ENCODE results near the gene DLX3. TPM values are rescaled to one million over a fixed set of nuclear protein-coding genes. Genes with fewer than 3 reads are reported as not detected.
A peak's percentile ranks its signal among the peaks of the same experiment; 100 is the strongest.

The DLX3 gene
- polyA plus RNA-seq, 1 donor = 0.31 TPM

DNA sequence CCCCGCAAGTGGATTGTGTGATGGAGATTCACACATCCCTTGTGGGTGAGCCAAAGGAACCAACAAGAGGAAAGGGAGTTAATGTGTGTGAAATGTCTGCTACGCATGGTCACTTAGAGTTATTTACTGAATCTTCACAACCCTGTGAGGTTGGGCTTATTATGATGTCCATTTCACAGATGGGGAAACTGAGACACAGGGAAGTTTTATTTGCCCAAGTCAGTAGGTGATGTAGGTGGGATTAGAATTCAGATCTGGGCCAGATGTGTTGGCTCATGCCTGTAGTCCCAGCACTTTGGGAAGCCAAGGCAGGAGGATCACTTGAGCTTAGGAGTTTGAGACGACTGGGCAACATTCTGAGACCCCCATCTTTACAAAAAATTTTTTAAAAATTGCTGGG, 37.7 kb downstream of the DLX3 start:
- DNase-seq = no peak

DNA sequence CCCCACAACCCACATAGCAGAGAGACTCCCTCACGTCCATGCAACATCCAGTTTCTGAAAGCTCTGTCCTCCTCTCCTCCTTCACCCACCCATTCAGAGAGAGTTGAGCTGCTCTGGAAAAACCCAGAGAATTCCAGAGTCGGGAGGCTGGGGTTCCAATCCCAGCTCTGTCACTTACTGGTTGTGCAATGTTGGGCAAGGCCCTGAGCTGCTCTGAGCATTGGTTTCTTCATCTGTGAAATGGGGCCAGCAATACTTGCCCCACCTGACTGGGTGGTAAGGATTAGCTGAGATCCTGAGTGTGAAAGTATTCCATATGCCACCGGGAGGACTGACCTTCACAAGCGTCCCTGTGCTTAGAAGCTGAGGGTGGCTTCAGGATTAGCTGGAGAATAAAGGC, 38.2 kb downstream of the DLX3 start:
- no peak for DNase-seq

DNA sequence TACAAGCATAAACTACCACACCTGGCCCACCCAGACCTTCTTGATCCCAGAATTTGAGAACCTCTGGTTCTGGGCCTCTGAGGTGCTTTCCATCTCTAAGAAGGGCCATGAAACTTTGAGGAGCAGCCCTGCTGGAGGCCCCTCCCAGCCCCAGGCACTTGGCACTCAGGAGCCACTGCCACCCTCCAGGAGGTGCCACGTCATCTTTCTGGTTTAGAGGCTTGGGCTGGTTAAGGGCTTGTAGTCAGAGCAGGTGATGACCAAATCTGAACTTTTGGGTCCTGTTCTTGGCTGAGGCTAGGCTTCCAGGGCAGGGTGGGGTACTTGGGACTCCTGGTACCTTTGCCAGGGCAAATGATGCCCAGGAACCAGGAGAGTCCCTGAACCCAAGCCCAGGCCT, 39.9 kb downstream of the DLX3 start:
- no peak for DNase-seq

DNA sequence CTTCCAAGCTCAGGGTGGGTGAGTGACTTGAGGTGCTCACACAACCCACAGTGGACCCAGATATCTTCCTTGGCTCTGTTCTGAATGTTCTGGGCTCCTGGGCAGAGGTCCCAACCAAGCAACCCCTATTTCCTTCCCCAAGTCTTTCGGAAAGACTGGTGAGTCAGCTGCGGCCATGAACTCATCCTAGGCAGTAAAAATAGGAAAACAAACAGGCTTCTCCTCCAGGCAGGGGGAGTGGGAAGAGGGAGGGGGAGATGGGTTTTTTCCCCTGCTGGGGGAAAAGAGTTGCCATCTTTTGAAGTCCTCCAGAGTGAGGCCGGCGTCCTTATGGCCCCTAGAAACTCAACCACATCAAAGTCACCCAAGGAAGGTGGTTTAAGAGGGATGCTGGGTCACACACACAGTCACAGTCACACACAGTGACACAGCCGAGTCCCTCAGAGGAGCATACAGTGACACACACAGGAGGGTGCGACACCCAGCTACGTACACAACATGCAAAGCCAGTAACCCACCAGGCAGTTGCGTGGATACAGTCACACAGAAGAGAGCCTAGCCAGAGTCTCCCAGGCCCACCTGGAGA, 42.0 kb downstream of the DLX3 start:
- DNase-seq = no peak

DNA sequence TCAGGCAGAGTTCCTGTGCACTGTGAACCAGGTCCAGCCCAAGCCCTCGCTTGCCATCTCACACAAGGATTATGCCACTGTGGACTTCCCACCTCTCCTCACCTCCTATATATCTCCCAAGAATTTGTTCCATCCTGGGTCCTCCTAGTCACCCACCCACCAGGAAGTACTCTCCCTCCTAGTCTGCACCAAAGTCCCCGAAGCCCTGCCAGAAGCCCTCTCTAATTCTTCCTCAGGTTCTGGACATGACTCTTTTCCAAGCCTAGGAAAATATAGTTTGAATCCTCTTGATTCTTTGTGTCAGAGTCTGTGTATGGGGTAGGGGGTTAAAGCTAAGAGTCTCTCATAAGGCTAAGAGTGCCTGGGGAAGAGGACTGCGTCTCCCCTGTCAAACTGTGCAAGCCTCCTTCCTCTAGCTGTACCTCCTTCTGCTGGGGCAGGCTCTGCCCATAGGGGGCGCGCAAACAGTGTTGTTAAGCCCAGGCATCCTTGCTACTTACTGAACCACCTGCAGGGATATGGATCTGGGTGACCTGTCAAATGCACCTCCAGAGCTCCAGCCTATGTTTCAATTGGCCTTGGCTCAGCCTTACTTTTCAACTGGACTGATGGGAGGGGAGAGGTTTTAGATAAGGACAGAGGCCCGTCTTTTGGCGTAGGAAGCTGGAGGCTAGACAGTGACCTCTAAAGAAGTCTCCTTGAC, 42.7 kb downstream of the DLX3 start:
- DNase-seq = peak; percentile 36

DNA sequence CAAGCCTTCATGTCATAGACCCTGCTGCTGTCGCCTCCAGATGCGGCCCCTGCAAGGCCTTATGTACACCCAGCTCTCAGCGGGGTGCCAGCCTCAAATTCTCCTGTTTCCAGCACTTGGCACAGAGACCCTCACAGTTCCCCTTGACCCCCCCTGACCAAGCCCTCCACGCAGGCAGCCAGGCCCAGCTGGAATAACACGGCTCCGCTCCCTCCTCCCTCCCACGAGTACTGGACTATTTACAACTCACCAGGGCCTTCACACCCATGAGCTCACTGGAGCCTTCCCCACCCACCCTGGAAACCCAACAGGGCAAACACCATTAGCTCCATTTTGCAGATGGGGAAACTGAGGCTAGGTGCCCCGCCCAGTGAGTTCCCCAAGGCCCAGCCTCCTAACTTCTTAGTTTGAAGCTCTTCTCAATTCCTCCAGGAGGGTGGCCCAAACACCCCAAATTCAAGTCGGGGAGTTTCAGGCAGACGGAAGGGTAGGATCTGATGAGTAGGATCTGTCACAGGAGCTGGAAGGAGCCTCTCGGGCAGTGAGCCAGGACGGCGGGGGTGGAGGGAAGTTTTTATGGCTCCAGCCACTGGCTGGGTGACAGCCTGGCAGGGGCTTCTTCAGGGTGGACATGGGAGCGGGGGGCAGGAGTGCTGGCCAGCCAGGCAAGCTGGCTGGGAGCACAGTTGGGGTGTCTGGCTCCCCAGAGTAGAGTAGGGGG, 43.5 kb downstream of the DLX3 start:
- peak; percentile 9 for DNase-seq

DNA sequence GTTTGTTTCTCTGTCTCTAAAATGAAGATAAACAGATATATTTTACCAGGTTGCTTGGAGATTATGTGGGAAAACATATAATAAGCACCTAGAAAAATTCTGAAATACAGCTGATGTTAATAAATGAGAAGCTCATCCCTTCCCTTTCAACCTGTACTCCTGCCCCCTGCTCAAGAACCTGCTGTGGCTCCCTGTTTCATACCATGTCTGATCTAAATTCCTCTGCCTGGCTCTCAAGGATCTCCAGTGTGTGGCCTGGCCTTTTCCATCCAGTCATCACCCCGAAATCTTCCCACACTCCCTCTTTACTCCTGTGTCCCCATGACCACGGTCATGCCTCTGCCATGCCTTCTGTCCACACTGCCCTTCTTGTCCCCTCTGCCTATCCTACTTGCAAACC, 45.4 kb downstream of the DLX3 start:
- DNase-seq = no peak

DNA sequence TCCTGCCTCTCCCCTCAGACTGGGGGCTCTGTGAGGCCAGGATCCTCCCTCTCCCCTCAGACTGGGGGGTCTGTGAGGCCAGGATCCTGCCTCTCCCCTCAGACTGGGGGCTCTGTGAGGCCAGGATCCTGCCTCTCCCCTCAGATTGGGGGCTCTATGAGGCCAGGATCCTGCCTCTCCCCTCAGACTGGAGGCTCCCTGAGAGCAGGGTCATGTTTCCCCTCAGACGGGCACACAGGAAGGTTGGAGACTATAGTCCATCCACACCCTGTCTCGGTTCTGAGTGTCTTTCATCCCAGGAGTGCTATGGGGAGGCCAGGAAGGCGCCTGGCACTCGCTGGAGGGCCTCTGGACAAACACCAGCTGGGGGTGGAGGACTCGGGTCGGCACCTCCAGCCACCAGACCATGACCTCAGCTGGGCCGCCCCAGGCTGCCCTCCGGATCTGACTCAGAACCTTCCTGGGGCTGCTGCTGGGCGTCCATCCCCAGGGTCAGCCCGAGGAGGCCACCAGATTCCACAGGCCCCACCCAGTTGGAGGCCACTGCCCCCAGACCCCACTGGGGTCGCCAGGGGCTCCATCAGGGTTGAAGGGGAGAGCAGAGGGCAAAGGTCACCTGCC, 48.0 kb downstream of the DLX3 start:
- no peak for DNase-seq

DNA sequence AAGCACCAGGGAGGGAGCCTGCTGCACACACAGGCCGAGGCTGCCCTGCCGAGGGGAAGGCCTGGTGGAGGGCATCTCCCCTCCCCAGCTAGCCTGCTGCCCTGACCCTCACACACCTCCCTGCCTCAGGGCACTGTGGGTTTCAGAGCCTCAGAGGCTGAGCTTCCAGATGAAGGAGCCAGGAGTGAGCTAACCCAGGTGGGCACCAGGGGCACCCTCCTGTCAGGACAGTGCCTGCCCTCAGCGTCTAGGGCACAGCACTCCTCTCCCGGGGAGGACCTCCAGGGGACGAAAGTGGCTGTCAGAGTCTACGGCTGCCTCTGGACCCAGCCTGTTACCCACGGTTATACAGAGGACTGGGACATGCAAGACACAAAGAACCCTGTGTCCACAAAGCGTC, 48.8 kb downstream of the DLX3 start:
- no peak for DNase-seq

DNA sequence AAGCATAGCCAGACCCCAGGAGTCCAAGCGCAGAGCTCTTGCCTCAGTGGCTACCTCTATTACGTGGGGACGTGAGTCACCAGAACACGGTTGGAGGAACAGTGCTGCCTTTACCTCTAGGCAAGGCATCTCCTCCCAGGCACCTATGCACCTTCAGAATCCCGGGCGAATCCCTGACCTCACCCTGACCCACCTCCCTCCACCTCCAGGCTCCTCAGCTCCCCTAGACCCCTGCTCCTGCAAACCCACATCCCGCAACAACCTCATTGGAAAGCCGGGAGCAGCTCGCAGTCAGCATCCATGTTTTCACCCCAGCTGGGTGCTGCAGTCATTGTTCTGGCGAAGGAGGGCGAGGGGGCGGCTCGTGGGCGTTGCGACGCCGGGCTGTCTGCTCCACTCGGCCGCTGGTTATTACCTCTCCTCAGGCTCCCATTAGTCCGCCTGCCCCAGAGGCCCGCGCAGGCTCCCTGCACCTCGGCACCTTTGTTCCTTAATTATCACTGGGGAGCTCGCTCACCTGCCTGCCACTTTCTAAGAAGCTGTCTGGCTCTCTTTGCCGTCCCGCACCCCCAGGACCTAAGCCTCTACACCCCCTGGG, 50.7 kb downstream of the DLX3 start:
- DNase-seq = no peak

DNA sequence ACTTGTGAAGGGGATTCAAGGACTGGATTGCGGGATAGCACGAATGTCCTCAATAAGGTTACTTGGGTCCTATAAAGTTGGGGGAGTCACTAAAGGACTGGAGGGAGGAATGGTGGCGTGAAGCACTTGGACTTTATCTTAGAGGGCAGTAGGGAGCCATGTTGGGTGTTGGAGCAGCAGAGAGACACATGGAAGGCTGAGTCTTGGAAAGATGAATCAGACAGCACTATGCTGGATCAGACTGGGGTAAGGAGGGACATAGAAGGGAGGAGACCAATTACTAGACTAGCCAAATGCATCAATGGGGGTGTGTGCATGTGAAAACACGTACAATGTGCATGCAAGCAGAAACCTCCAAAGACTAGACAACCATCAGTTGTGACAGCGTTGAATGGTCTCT, 52.1 kb downstream of the DLX3 start:
- DNase-seq = no peak

DNA sequence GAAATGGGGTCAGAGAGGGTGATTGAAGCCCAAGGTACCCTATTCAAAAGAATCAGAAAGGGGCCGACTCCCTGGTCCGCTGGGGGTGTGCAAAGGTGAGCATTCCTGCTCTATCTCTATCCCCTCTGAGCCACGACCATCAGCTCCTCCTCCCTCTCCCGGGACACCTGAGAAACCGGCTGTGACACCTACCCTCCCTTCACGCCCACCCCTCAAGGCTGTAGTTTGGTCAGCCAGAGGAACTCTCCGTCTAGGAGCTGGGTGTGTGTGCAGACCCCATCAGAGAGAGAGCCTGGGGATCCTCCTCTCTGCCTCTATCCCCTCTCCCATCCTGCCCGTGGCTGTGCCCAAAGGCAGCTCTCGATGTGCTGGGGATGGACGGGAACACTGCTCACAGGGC, 53.6 kb downstream of the DLX3 start:
- DNase-seq = no peak

Other genes starting within 250 kb of the DLX3 start
- 21.0 TPM for gene FAM117A, start 231.1 kb downstream of the DLX3 start, polyA plus RNA-seq (ENCODE audit: insufficient read length)
- 33.6 TPM for gene KAT7, start 206.5 kb downstream of the DLX3 start, polyA plus RNA-seq (ENCODE audit: insufficient read length)
- 1.6 TPM for gene TAC4, start 147.2 kb downstream of the DLX3 start, polyA plus RNA-seq (ENCODE audit: insufficient read length)
- gene DLX4, start 26.0 kb downstream of the DLX3 start, polyA plus RNA-seq (ENCODE audit: insufficient read length) = 0.41 TPM
- gene ITGA3, start 60.9 kb upstream of the DLX3 start, polyA plus RNA-seq (ENCODE audit: insufficient read length) = 41.8 TPM
- 98.0 TPM for gene PDK2, start 100.1 kb upstream of the DLX3 start, polyA plus RNA-seq (ENCODE audit: insufficient read length)
- 4.0 TPM for gene SAMD14, start 134.9 kb upstream of the DLX3 start, polyA plus RNA-seq (ENCODE audit: insufficient read length)
- gene PPP1R9B, start 155.5 kb upstream of the DLX3 start, polyA plus RNA-seq (ENCODE audit: insufficient read length) = 41.1 TPM
- 424 TPM for gene SGCA, start 170.8 kb upstream of the DLX3 start, polyA plus RNA-seq (ENCODE audit: insufficient read length)
- gene COL1A1, start 206.4 kb upstream of the DLX3 start, polyA plus RNA-seq (ENCODE audit: insufficient read length) = 3,874 TPM